Motor neuron (in vitro differentiated cells): ENCODE data around the gene SLC8B1. TPM values are rescaled to one million over a fixed set of nuclear protein-coding genes. Genes with fewer than 3 reads are reported as not detected.
A peak's percentile ranks its signal among the peaks of the same experiment; 100 is the strongest.

ENCODE experiments used
- ATAC-seq, 8 experiments: fragments of 200-7000 bp; cut with Tn5 transposase; replicated peaks in 6 of 8; 2 replicates each; pipeline ENCODE4 v1.8.0; 2021; ENCODE audit warnings: mild to moderate bottlenecking in 8 of 8, moderate library complexity in 8 of 8
- H3K27ac ChIP-seq, 2 donors: fragments of 250-450 bp; sonication (Bioruptor Pico); 2 replicates each; pipeline ENCODE4 v1.9.0; 2021; ENCODE audit warnings: antibody characterized with exemption in 2 of 2, mild to moderate bottlenecking in 2 of 2, moderate library complexity in 1 of 2
- H3K4me1 ChIP-seq, 2 donors: fragments of 250-450 bp; sonication (Bioruptor Pico); replicated peaks in 1 of 2; 2 replicates each; pipeline ENCODE4 v1.6.1; 2021; ENCODE audit warnings: antibody characterized with exemption in 2 of 2, mild to moderate bottlenecking in 2 of 2, moderate library complexity in 1 of 2
- H3K4me3 ChIP-seq, 5 donors: fragments of 250-450 bp; sonication (Bioruptor Pico); 2 replicates each; pipeline ENCODE4 v1.9.0; 2021; ENCODE audit warnings: antibody characterized with exemption in 5 of 5, mild to moderate bottlenecking in 5 of 5, moderate library complexity in 4 of 5
- WGBS, 10 experiments: fragments of 450-650 bp; shearing (Covaris generic); methylation state at CpG; one replicate each; pipeline ENCODE4 v1.0.0; 2022; 5-methylcytosine and 5-hydroxymethylcytosine counted together
- in situ Hi-C, 9 experiments: fragments of 400-800 bp; cut with MboI; loops; one replicate each; pipeline ENCODE4 v1.15.0; 2021; ENCODE audit warnings: low sequenced_read_pairs in 9 of 9, low pct_unique_long_range_greater_than_20kb in 2 of 9; ENCODE audit not compliant: unreplicated experiment in 9 of 9
- total RNA-seq, 8 experiments: library from RNA; unstranded; fragments of 300-600 nt; gene quantifications; 2 replicates each; pipeline versions ENCODE4 v1.2.3 to v1.2.4, GENCODE V29; 2022

The SLC8B1 gene
- 100 to 1,000 TPM in 1 of 8 experiments, 10 to 100 TPM in 2, 1 to 10 TPM in 5; 2.2 to 165 (median 4.9) TPM for total RNA-seq

DNA sequence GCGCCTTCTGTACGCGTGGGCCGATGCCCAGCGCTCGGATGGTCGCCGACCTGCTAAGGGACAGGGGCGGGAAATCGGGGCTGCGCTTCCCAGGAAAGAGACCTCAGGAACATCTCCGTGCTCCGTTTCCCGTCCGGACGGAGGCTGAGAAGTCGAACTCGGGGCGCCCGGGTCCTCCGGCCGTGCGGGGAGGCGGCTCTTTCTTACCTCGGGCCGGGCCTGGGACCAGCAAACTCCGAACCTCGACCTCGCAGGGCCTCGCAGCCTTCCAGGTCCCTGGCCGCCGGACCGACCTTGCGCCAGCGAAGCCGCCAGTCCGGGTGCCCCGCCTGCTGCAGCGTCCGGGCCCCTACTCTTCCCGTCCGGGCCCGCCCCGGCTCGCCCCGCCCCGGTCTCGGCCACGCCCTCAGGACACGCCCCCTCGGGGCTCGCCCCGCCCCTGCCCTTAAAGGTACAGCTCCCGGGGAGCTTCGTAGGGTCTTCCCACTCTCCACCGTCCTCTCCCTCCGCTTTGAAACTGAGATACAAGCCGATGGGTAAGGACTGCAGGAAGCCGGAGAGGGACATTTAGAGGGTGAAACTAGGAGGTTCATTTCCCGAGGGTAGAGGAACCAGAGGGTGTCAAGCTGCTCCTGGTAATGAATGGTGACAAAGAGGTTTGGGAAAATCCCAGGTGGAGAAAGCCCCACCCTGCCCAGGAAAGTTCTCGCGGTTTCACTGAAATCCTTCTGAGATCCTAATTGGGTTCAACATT, at the start of gene SLC8B1:
TSS of gene SLC8B1 (minus strand) at position 324 of the 754 bp plus-strand sequence. CDS start 2,231 bp downstream, outside the sequence.
- in situ Hi-C loops: no loop called here
- WGBS, 10 experiments: 0 to 10% (median 4%) methylated on average over 1 to 25 of the region's 62 CpGs; no CpG with 5 or more reads in 4 of the 10 experiments
- ATAC-seq: peak; percentile 86 to 99 (median 98)
- Histone ChIP-seq H3K4me1 (no peaks in the 10 kb centered on the region), H3K4me3 (peak within 1 kb of the TSS; percentile 46 to 49 (median 48)), H3K27ac (no peak within 1 kb of the TSS)

- Histone ChIP-seq H3K27ac (no peak overlapping the region), H3K4me3 (no peak overlapping the region), H3K4me1 (peaks cover 0 to 8% of the 10 kb centered on the region in 2 donors)
- no peak for ATAC-seq
- in situ Hi-C loops: no loop called here
- 92 to 100% (median 100%) methylated on average over 1 to 4 of the region's 4 CpGs; no CpG with 5 or more reads in 2 of the 10 experiments for WGBS, 10 experiments
Measured at GRCh38 chr12:113382206-113382605, 47.3 kb upstream of the SLC8B1 start.

DNA sequence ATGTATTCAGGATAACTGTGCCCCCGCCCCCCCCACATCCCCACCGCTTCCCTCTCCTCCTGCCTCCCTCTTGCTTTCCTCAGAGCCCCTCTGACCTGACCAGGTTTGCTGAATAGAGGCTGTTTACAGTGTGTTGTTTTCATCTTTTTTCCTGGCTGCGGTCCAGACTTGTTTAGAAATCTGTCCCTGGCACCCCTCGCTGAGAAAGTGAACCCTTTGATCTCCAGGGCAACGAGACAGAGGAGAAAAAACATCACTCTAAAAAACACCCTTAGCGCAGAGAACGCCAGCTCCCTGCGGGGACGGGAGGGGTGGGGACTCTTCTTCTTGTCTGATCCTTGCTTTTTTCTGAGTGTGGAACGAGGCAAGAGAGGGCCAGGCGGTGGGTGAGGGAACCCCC, 46.3 kb upstream of the SLC8B1 start:
- H3K27ac ChIP-seq: no peak overlapping the region
- no peak overlapping the region for H3K4me3 ChIP-seq

DNA sequence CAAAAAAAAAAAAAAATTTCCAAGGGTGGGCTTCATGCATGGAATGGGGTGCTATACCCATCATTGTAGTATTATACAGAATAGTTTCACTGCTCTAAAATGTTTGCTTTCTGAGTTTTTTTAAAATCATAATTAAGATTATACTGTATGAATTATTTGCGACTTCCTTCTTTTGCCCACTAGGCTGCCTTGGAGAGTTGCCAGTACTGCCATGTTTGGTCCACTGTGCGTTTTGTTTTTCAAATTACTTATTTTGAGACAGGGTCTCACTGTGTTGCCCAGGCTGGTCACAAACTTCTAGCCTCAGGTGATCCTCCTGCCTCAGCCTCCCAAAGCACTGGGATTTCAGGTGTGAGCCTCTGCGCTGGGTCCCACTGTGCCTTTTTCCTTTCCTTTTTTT, 43.4 kb upstream of the SLC8B1 start:
- H3K4me3 ChIP-seq: no peak overlapping the region
- in situ Hi-C loops: no loop called here
- WGBS, 10 experiments: 64 to 100% (median 100%) methylated on average over 1 to 3 of the region's 3 CpGs; no CpG with 5 or more reads in 3 of the 10 experiments
- no peak overlapping the region for H3K27ac ChIP-seq
- ATAC-seq: no peak
- H3K4me1 ChIP-seq: peaks cover 0 to 8% of the 10 kb centered on the region in 2 donors

More for the DNA sequence above, 46.3 kb upstream of the SLC8B1 start:
- H3K4me1 ChIP-seq: peaks cover 0 to 8% of the 10 kb centered on the region in 2 donors
- WGBS, 10 experiments: 24 to 80% methylated on average over 1 to 4 of the region's 11 CpGs; no CpG with 5 or more reads in 8 of the 10 experiments
- in situ Hi-C loops: no loop called here
- ATAC-seq: peak in 5 of 8 experiments; percentile 23 to 88 (median 57)

- ATAC-seq: no peak
- WGBS, 10 experiments: 80 to 100% (median 100%) methylated on average over 1 to 2 of the region's 4 CpGs; no CpG with 5 or more reads in 6 of the 10 experiments
- Histone ChIP-seq H3K4me1 (no peaks in the 10 kb centered on the region), H3K27ac (no peak overlapping the region), H3K4me3 (no peak overlapping the region)
- in situ Hi-C loops: no loop called here
Measured at GRCh38 chr12:113374823-113375428, 40.0 kb upstream of the SLC8B1 start.

- in situ Hi-C loops: no loop called here
- H3K4me3 ChIP-seq: no peak overlapping the region
- 100% methylated on average over 1 of the region's 3 CpGs; no CpG with 5 or more reads in 9 of the 10 experiments for WGBS, 10 experiments
- H3K27ac ChIP-seq: no peak overlapping the region
- peak in 2 of 8 experiments; percentile 22 to 36 for ATAC-seq
- no peaks in the 10 kb centered on the region for H3K4me1 ChIP-seq
Measured at GRCh38 chr12:113373969-113374368, 39.1 kb upstream of the SLC8B1 start.

GRCh38 chr12:113373440-113373839, 38.5 kb upstream of the SLC8B1 start:
- H3K27ac ChIP-seq: no peak overlapping the region
- in situ Hi-C loops: no loop called here
- H3K4me1 ChIP-seq: no peaks in the 10 kb centered on the region
- ATAC-seq: no peak
- no peak overlapping the region for H3K4me3 ChIP-seq
- WGBS, 10 experiments: no CpG with 5 or more reads among the region's 3 CpGs

- Histone ChIP-seq H3K4me1 (no peaks in the 10 kb centered on the region), H3K4me3 (no peak overlapping the region), H3K27ac (no peak overlapping the region)
- in situ Hi-C loops: no loop called here
- ATAC-seq: no peak
- 87 to 95% methylated on average over 3 to 8 of the region's 9 CpGs; no CpG with 5 or more reads in 8 of the 10 experiments for WGBS, 10 experiments
Measured at GRCh38 chr12:113372371-113372770, 37.5 kb upstream of the SLC8B1 start.

DNA sequence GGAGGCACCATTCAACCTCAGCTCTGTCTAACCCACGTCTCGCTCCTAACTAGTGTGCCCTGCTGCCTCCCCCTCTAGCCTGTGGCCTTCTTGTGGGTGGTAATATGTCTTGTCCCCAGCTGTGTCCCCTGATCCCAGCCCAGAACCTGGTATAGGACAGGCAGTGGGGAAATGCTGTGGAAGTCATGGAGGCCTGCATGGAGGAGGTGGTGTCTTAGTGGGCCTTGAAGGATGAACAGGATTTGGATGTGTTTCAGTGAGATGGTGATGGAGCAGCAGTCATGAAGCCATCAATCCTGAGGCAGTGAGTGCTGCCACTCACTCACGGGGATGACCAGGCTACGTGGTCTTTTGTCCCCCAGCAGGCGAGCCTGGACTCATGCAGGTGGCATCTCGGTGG, 36.9 kb upstream of the SLC8B1 start:
- Histone ChIP-seq H3K4me1 (no peaks in the 10 kb centered on the region), H3K4me3 (no peak overlapping the region), H3K27ac (no peak overlapping the region)
- ATAC-seq: no peak
- WGBS, 10 experiments: 95 to 100% (median 95%) methylated on average over 3 to 4 of the region's 6 CpGs; no CpG with 5 or more reads in 7 of the 10 experiments
- in situ Hi-C loops: no loop called here

DNA sequence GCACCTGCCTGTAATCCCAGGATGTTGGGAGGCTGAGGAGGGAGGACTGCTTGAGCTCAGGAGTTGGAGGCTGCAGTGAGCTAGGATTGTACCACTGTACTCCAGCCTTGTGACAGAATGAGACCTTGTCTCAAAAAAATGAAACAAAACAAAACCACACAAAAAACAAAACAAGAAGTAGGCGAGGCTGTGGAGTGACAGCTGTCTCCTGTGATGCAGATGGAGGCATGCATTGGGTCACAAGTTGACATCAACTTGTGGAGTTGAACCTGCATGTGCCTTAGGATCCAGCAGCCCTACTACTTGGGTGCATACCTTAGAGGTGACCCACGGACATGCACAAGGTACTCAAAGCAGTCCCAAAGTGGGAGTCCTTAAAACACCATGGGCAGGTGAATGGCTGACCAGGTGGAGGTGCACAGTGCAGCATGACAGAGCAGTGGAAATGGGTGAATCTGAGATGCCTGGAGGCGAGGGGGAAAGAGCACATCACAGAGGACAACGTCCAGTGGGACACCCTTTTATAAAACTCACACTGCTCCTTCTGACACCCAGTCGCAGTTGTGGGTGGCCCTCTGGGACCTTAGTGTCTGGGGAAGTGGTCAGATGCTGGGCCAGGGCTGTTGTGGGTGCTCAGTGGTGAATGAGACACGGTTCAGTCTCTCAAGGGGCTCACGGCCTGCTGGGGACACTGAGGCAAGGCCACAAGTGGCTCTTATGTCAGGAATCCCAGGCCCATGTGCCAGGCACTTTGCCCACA, 36.2 kb upstream of the SLC8B1 start:
- WGBS, 10 experiments: 69 to 100% (median 82%) methylated on average over 1 to 5 of the region's 7 CpGs; no CpG with 5 or more reads in 1 of the 10 experiments
- Histone ChIP-seq H3K4me1 (no peaks in the 10 kb centered on the region), H3K4me3 (no peak overlapping the region), H3K27ac (no peak overlapping the region)
- in situ Hi-C loops: no loop called here
- no peak for ATAC-seq

- peak in 2 of 8 experiments; percentile 48 to 56 for ATAC-seq
- in situ Hi-C loops: no loop called here
- H3K4me3 ChIP-seq: no peak overlapping the region
- H3K4me1 ChIP-seq: no peaks in the 10 kb centered on the region
- WGBS, 10 experiments: 50 to 100% (median 82%) methylated on average over 1 to 5 of the region's 6 CpGs; no CpG with 5 or more reads in 1 of the 10 experiments
- no peak overlapping the region for H3K27ac ChIP-seq
Measured at GRCh38 chr12:113369391-113369985, 34.6 kb upstream of the SLC8B1 start.

DNA sequence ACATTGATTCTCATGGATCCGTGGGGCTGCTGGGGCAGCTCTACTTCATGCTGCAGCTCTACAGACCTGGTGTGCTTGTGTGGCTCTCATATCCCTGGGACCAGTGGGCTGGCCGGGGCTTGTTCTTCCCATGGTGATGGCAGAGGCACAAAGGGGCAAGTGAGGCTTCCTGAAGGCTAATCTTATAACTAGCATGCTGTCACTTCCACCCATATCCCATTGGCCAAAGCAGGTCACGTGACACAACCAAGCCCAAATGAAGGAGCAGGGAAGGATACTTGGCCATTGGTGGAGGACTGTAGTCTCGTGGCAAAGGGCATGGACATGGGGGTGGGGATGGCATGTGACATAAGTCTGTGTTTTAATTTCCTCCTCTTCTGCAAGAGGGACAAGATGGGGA, 33.4 kb upstream of the SLC8B1 start:
- Histone ChIP-seq H3K4me3 (no peak overlapping the region), H3K27ac (no peak overlapping the region), H3K4me1 (no peaks in the 10 kb centered on the region)
- peak in 1 of 8 experiments; percentile 20 for ATAC-seq
- in situ Hi-C loops: no loop called here
- WGBS, 10 experiments: 0 to 100% (median 83%) methylated on average over 1 to 2 of the region's 4 CpGs; no CpG with 5 or more reads in 4 of the 10 experiments
